Esophagus squamous epithelium (tissue), 4 donors: ENCODE results near the gene HSPA4.

ENCODE experiments used
- CTCF ChIP-seq, 6 experiments: fragments of 450-650 bp in 4 of 6; fragments of 200-600 bp in 2 of 6; sonication (generic) in 2 of 6; IDR thresholded peaks; one replicate each; pipeline ENCODE4 v1.5.1; 2016 to 2019; ENCODE audit warnings: antibody characterized with exemption in 6 of 6, mild to moderate bottlenecking in 4 of 6, moderate library complexity in 4 of 6
- POLR2A ChIP-seq, 4 donors: fragments of 450-650 bp; IDR thresholded peaks; one replicate each; pipeline ENCODE4 v1.6.1; 2017; ENCODE audit warnings: antibody characterized with exemption in 4 of 4, mild to moderate bottlenecking in 4 of 4, moderate library complexity in 3 of 4

GRCh38 chr5:133149345-133149744, 97.5 kb downstream of the HSPA4 start:
- TF ChIP-seq CTCF (IDR thresholded peaks at IDR 0.05) (no peak), POLR2A (IDR thresholded peaks at IDR 0.05) (no peak)
